ENCODE data around the gene CAPRIN1. TPM values are rescaled to one million over a fixed set of nuclear protein-coding genes. Genes with fewer than 3 reads are reported as not detected.
A peak's percentile ranks its signal among the peaks of the same experiment; 100 is the strongest.

CAPRIN1 gene
- total RNA-seq, 1 experiment from 2014 or later: 301 TPM

- no peak overlapping the region for H4K5ac ChIP-seq (ENCODE audit: insufficient read length, low read depth, low read length)
- H3K14ac ChIP-seq (ENCODE audit: insufficient read depth, low read length): peak overlapping the region; percentile 100
- H2BK20ac ChIP-seq (ENCODE audit: low read depth, low read length, poor library complexity, severe bottlenecking): no peak overlapping the region
- peaks cover 28 to 36% of the 10 kb centered on the region in 2 experiments for H3K4me1 Mint-ChIP-seq
- no peak overlapping the region for H2AK5ac ChIP-seq (ENCODE audit: insufficient read length, low read length)
- H3K4ac ChIP-seq (ENCODE audit: low read depth, low read length): peak overlapping the region; percentile 97; the same call in 1 of the 2 replicates
- no peak overlapping the region for H3K23ac ChIP-seq (ENCODE audit: insufficient read length, low read depth, low read length)
- no peak overlapping the region for H2BK15ac ChIP-seq (ENCODE audit: low read depth, low read length)
- H4K8ac ChIP-seq (replicated peaks; ENCODE audit: insufficient read length, low read depth, low read length): no peak overlapping the region
- TF ChIP-seq, protein P1, sequence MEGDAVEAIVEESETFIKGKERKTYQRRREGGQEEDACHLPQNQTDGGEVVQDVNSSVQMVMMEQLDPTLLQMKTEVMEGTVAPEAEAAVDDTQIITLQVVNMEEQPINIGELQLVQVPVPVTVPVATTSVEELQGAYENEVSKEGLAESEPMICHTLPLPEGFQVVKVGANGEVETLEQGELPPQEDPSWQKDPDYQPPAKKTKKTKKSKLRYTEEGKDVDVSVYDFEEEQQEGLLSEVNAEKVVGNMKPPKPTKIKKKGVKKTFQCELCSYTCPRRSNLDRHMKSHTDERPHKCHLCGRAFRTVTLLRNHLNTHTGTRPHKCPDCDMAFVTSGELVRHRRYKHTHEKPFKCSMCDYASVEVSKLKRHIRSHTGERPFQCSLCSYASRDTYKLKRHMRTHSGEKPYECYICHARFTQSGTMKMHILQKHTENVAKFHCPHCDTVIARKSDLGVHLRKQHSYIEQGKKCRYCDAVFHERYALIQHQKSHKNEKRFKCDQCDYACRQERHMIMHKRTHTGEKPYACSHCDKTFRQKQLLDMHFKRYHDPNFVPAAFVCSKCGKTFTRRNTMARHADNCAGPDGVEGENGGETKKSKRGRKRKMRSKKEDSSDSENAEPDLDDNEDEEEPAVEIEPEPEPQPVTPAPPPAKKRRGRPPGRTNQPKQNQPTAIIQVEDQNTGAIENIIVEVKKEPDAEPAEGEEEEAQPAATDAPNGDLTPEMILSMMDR (conservative IDR thresholded peaks at IDR 0.05): no peak
- peaks cover 17 to 35% (median 27%) of the 10 kb centered on the region in 3 experiments for H3K36me3 Mint-ChIP-seq (ENCODE audit: insufficient read depth in 1 of 3, low read depth in 3 of 3)
- H2BK120ac ChIP-seq (ENCODE audit: low read depth, low read length, poor library complexity, severe bottlenecking): no peak overlapping the region
- no peaks in the 10 kb centered on the region for H3K27me3 ChIP-seq (ENCODE audit: insufficient read depth, low read length)
- DNase-seq: peak; percentile 88
- H3K9me3 ChIP-seq (ENCODE audit: control insufficient read depth, low read depth, low read length): no peaks in the 10 kb centered on the region
- peak overlapping the region; percentile 99 for H3K4me3 Mint-ChIP-seq
- peak overlapping the region; percentile 100 for H3K9ac ChIP-seq (ENCODE audit: extremely low read depth, insufficient read length, low read length)
- peak overlapping the region; percentile 78 for H3K27ac ChIP-seq (ENCODE audit: insufficient read length, low read depth, low read length)
- H2BK5ac ChIP-seq (ENCODE audit: insufficient read length, low read length): peak overlapping the region; percentile 69
- no CpG with 5 or more reads among the region's 82 CpGs for WGBS (ENCODE audit: extremely low coverage, insufficient read length, low lambda C conversion rate)
- H3K27me3 Mint-ChIP-seq (ENCODE audit: low read depth): no peaks in the 10 kb centered on the region; the same call in 1 of the 2 replicates
- H3K79me1 ChIP-seq (ENCODE audit: insufficient read depth, low read depth, low read length, poor library complexity, severe bottlenecking): no peaks in the 10 kb centered on the region
- no peak overlapping the region for H2AFZ ChIP-seq (ENCODE audit: low read length)
- H3K79me2 ChIP-seq (ENCODE audit: insufficient read depth, low read length): peaks cover 41% of the 10 kb centered on the region
- peaks cover 5 to 6% of the 10 kb centered on the region in 2 experiments; a peak in 4 of 5 replicates for H3K9me3 Mint-ChIP-seq
- H3K4me2 ChIP-seq (ENCODE audit: insufficient read depth, insufficient read length, low read length): peak overlapping the region; percentile 82
- no peaks in the 10 kb centered on the region for H3K23me2 ChIP-seq (ENCODE audit: insufficient read length, low read depth, low read length, poor library complexity, severe bottlenecking)
- H3K4me1 ChIP-seq (ENCODE audit: insufficient read depth, low read length): peaks cover 2% of the 10 kb centered on the region; the same call in 1 of the 2 replicates
- H4K20me1 ChIP-seq (ENCODE audit: control insufficient read depth, insufficient read depth, insufficient read length): no peaks in the 10 kb centered on the region
- no peak overlapping the region for H3T11ph ChIP-seq (ENCODE audit: low read length)
- H3K56ac ChIP-seq (ENCODE audit: insufficient read length, low read depth, low read length): peak overlapping the region; percentile 94
- no peak overlapping the region for H2BK12ac ChIP-seq (ENCODE audit: insufficient read length, low read depth, low read length)
- peak overlapping the region; percentile 95 for H4K91ac ChIP-seq (ENCODE audit: insufficient read length, low read depth, low read length)
- H3K27ac Mint-ChIP-seq: peak overlapping the region; percentile 67 to 92 (median 90); a peak in 5 of 7 replicates
- peak overlapping the region; percentile 98 for H3K18ac ChIP-seq (ENCODE audit: insufficient read length, low read depth, low read length)
These were observed 591 bp downstream of the CAPRIN1 start for GRCh38 chr11:34052036-34052607.
